Measurements from ENCODE around the gene MED23.

DNA sequence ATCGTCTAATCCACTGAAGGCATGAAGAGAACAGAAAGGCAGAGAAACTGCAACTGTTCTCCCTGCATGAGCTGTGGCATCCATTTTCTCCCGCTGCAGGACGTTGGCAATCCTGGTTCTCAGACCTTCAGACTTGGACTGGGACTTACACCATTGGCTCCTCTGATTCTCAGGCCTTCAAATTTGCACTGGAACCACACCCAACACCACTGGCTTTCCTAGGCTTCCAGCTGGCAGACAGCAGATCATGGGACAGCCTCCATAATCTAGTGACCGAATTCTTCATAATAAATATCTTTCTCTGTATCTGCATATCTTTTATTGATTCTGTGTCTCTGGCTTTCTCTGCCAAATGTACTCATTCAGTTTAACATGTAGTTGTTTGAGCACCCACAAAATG, 69.1 kb downstream of the MED23 start:
- TF ChIP-seq, protein P1, sequence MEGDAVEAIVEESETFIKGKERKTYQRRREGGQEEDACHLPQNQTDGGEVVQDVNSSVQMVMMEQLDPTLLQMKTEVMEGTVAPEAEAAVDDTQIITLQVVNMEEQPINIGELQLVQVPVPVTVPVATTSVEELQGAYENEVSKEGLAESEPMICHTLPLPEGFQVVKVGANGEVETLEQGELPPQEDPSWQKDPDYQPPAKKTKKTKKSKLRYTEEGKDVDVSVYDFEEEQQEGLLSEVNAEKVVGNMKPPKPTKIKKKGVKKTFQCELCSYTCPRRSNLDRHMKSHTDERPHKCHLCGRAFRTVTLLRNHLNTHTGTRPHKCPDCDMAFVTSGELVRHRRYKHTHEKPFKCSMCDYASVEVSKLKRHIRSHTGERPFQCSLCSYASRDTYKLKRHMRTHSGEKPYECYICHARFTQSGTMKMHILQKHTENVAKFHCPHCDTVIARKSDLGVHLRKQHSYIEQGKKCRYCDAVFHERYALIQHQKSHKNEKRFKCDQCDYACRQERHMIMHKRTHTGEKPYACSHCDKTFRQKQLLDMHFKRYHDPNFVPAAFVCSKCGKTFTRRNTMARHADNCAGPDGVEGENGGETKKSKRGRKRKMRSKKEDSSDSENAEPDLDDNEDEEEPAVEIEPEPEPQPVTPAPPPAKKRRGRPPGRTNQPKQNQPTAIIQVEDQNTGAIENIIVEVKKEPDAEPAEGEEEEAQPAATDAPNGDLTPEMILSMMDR (IDR thresholded peaks at IDR 0.05) = no peak
- no peak for TF ChIP-seq POLR2A (IDR thresholded peaks at IDR 0.05)

Measured in lower leg skin (tissue), 3 donors.